Activated CD8-positive, alpha-beta memory T cell treated with anti-CD3 and anti-CD28 coated beads, Interleukin-2, amount 50 U/mL, for 24 hours (primary cell): Measurements from ENCODE around the gene STK17A.
"Not testable (repeated sequence)": the region's sequence is repeated elsewhere in the genome, so short reads cannot be mapped to it uniquely, and the experiment has no call there.

Experiments used
- DNase-seq: peaks from one replicate; pipeline ENCODE4 v3.0.0-alpha.2; 2020; ENCODE audit errors: extremely low read depth

The STK17A gene

GRCh38 chr7:43596426-43596825, 13.5 kb downstream of the STK17A start:
- DNase-seq, result not testable (repeated sequence)

- no peak for DNase-seq
These were observed 17.1 kb downstream of the STK17A start for GRCh38 chr7:43600056-43600455.

- no peak for DNase-seq
These were observed 19.3 kb downstream of the STK17A start for GRCh38 chr7:43602256-43602655.

- no peak for DNase-seq
These were observed 21.3 kb downstream of the STK17A start for GRCh38 chr7:43604251-43604650.

GRCh38 chr7:43609097-43609496, 26.2 kb downstream of the STK17A start:
- no peak for DNase-seq

- DNase-seq, result no peak
These were observed 29.2 kb downstream of the STK17A start for GRCh38 chr7:43612128-43612527.

- no peak for DNase-seq
These were observed 30.0 kb downstream of the STK17A start for GRCh38 chr7:43612599-43613589.

- no peak for DNase-seq
These were observed 32.7 kb downstream of the STK17A start for GRCh38 chr7:43615558-43616145.

- no peak for DNase-seq
These were observed 34.1 kb downstream of the STK17A start for GRCh38 chr7:43616977-43617376.

GRCh38 chr7:43618073-43618472, 35.2 kb downstream of the STK17A start:
- DNase-seq, result no peak

GRCh38 chr7:43619213-43620012, 36.5 kb downstream of the STK17A start:
- no peak for DNase-seq

GRCh38 chr7:43621729-43622448, 39.0 kb downstream of the STK17A start:
- DNase-seq, result no peak

GRCh38 chr7:43624156-43624555, 41.2 kb downstream of the STK17A start:
- no peak for DNase-seq

GRCh38 chr7:43625453-43625852, 42.5 kb downstream of the STK17A start:
- no peak for DNase-seq

- no peak for DNase-seq
These were observed 43.1 kb downstream of the STK17A start for GRCh38 chr7:43625980-43626379.

GRCh38 chr7:43626695-43627094, 43.8 kb downstream of the STK17A start:
- no peak for DNase-seq

- DNase-seq, result not testable (repeated sequence)
These were observed 44.9 kb downstream of the STK17A start for GRCh38 chr7:43627798-43628197.

- DNase-seq, result no peak
These were observed 45.5 kb downstream of the STK17A start for GRCh38 chr7:43628431-43628830.

GRCh38 chr7:43629857-43630256, 46.9 kb downstream of the STK17A start:
- DNase-seq, result no peak

GRCh38 chr7:43630482-43630881, 47.6 kb downstream of the STK17A start:
- DNase-seq, result no peak

- DNase-seq, result no peak
These were observed 48.7 kb downstream of the STK17A start for GRCh38 chr7:43631559-43631958.

- DNase-seq, result no peak
These were observed 49.8 kb downstream of the STK17A start for GRCh38 chr7:43632746-43633145.
